HG03139 (cell line): Measurements from ENCODE around the gene KLF7.

ENCODE experiments used
- ATAC-seq: cut with Tn5 transposase; IDR thresholded peaks from one replicate; pipeline ENCODE4 v1.9.1; 2021; ENCODE audit not compliant: unreplicated experiment

Gene KLF7

DNA sequence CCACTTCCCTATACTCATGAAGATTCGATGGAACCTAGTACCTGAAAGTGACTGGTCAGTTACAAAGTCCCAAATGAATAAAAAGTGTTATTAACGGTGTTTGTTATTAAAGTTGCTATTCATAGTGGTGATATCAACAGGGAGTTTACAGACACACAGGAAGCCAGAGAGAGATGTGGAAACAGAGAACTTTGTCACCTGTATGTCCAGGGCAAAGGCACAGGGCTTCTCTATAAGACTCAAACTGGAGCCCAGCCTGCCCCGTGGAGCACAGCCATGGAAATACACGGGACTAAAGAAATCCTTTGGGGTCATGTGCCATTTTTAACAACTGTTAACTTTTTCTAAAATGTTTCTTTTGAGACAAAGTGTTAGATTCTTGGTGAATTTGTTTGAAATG, 68.5 kb downstream of the KLF7 start:
- ATAC-seq, result no peak

GRCh38 chr2:207095963-207096362, 69.8 kb downstream of the KLF7 start:
- ATAC-seq, result no peak

DNA sequence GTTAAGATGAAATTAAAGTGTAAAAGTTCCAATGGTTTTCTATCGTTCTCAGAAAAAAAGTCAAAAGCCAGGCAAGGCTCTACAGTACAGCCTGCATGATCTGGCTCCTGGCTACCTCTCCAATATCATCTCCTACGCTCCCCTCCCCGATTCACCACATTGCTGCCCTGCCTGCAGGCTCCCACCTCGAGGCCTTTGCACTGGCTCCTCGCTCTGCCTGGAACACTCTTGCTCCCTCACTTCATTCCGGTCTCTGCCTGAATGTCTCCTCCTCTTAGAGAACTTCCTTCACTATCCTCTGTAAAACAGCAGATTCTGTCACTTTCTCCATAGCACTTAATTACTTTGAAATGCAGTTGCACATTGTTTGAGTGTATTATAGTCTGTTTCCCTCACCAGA, 72.5 kb downstream of the KLF7 start:
- no peak for ATAC-seq

DNA sequence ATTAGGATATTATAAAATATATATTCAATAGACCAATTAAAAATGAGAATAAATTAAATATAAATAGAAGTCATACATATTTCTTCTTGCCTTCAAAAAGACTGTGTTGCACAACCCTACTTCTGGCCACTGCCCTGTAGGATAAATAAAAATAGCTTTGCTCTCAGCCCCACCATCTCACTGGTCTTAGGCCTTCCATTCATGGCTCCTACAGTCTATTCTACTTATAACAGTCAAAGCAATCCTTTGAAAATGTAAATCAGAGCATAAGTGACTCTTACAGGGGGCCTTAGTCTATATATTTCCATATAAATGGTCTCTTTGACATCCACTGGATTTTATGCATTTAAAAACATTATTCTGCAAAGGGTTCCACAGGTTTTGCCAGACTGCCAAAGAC, 72.9 kb downstream of the KLF7 start:
- ATAC-seq, result no peak

DNA sequence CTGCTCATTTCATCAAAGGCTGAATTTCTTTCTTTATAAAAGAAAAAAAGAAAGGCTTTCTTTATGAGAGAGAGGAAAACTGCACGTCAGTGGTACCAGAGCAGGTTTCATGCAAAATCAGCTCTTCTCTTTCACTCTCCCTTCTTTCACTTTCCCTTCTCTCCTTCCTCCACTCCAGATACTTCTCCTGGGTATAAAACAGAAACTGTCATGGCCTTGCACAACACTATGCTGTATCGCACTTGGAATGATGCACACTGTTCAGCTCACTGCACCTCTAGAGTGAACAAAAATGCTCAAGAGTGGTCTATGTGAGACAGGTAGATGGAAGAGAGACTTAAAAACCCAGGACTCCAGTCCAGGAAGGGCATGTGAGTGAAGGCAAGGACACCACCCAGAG, 73.8 kb downstream of the KLF7 start:
- ATAC-seq, result no peak

- no peak for ATAC-seq
These were observed 74.6 kb downstream of the KLF7 start for GRCh38 chr2:207091176-207091575.

DNA sequence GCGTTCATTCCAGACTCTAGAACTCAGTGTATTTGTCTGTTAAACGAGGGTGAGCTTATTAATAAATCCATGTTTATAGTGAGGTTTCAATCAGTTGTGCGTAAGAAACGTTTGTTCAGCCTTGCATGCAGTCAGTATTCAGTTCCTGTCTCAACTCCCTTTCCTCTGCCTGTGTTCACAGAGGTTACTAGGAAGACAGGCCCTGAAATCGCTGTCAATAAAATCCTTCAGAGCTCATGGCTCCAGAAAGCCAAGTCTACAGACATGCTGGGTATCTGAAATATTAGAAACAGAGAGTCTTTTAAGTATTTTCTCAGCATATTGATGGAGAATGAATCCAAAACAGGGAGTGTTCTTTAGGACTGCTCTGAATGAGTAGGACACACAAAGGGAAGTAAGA, 75.4 kb downstream of the KLF7 start:
- no peak for ATAC-seq

DNA sequence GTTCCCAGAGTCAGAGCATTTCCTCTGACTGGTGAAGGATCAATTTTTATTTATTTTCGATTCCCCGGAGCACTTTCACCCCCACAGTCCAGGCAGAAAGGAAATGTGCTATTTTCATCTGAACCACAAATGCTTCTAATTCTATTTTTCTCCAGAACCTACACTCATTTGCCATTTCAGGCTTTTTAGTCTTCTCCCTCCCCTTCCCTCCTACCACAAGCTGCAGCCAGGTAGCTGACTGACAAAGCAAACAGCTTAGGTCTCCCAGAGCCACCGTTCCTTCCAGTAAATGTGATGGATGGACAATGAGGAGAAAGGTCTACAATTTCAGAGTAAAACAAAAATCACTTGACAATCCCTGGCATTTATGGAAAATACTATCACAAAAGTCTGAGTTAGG, 76.9 kb downstream of the KLF7 start:
- no peak for ATAC-seq

- no peak for ATAC-seq
These were observed 77.5 kb downstream of the KLF7 start for GRCh38 chr2:207088276-207088675.

DNA sequence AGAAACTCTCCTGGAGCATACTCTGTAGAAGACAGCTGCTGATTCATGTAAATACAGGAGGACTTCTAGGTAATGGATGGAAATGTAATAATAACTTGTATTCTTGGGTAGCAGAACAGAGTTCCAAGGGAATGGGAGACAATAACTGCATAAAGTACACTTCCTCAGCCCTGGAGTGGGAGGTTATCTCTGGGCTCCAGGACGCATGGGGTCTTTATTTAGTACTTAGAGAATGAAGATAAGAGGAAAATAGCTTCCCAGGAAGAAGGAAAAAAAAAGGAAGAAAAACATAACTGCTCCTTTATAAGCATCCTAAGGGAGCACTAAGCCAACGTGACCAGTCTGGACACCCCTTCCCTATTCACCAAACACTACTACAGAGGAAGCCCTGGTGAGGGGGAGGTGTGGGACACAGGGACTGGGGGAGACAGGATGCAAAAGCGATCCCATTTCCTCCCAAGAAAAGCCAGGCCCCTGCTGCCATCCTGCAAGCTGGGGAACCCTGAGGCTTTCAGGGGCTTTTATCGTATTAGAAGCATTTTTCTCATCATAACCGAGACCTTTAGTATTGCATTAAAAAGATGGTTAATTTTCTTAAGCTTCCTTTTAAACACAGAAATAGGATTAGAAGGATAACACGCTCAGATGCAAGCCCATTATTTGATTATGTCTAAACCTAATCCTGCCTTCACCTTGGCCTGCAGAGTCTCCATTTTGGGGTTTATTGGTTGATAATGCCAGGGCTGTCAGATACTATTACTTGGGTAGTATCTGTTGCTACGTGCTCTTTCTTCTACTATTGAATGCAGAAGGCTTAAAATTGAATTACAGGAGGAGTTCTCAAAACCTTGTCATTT, 78.5 kb downstream of the KLF7 start:
- no peak for ATAC-seq

DNA sequence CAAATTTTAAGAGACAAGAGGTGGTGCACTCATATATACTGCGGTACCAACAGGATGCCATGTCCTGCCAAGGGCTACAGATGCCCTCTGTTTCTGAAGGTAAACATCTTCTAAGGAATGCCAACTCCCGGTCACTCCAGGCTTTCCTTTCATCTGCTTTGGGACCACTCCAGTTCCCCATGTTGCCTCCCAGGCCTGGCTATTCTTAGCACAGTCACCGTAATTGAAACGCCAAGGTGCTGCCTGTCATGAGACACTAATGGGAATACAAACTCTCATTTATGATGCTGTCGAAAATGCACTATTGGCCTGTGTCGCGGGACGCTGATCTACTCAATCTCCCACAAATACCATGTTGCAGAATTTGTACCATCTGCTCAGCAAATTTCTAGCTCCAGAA, 79.6 kb downstream of the KLF7 start:
- no peak for ATAC-seq

DNA sequence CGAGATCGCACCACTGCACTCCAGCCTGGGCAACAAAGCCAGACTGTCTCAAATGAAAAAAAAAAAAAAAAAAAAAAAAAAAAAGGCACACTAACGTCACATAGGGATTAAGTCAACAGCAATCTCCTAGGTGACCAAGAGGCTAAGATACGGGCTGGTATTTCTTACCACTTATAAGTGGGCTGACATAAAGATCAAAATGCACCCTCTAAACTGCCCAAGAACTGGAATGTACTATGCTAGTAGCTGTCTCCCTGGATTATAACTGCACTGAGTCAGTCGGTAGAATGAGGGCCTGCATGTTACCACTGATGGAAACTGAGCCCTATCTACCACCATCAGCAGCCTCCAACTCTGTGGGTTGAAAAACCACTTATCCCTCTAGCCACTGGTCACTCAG, 80.6 kb downstream of the KLF7 start:
- no peak for ATAC-seq

DNA sequence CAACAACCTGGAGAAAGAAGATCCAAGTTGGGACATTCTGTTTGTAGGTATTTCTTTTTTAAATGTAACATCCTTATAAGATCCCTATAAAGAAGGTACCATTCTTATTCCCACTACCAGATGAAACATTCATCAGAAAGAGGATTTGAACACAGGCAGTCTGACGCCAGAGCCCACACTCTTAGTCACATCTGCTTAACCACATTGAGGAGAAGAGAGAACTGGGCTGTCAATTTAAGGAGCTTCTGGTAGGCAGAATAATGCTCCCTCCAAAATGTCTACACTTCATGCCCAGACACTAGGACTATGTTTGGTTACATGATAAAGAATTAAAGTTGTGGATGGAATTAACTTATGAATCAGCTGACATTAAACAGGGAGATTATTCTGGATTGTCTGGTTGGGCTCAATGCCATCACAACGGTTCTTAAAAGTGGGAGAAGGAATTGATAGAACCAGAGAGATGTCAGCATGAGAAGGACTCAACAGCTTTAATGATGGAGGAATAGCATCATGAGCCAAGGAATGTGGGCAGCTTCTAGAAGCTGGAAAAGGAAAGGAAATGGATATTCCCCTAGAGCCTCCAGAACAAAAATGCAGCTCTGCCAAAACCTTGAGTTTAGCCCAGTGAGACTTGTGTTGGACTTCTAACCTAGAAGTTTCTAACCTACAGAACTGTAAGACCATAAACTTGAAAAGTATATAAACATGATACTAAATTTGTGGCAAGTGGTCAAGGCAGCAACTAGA, 82.2 kb downstream of the KLF7 start:
- ATAC-seq, result no peak

DNA sequence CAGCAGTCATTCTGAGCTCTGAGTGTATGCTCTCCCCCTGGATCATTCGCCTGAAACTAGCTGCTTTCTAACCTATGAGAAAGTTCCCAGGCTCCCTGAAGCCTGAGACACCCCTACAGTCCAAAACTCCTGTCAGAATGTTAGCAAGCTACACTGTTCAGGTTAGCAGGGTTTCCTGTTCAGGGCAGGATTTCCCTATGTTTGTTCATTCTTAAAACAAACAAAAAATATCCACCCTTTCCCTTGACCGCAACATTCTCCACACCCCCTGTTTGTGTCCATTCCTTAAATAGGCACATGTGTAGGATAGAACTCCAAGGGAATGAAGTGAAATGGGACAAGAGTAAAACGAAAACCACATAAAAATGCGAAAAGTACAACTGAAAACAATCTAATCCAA, 83.1 kb downstream of the KLF7 start:
- ATAC-seq, result no peak

DNA sequence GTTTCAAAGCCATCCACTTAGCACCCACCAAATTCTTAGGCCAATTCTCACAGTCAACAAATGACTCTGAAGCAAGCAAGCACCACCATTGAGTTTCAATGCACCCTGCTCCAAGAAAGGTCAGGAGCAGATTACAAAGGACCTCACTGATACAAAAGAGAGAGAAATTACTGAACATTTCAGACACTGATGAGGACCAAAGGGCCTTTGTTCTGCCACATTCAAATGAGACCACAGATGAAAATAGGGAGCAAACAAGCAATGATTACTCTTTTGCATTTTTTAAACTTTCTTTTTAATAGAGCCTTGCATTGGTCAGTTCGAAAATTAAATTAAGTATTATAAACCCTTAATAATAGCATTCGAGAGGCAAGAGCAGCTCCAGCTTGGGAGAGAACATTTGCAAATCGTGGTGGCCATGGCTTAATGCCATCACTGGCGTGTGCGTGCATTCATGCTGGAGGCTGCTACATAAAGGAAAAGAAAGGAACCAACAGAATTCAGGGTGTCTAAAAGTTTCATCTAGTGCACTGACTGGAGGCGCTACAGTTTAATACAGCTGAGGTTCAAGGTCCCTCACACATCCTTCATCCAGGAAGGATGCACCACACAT, 87.5 kb downstream of the KLF7 start:
- no peak for ATAC-seq

DNA sequence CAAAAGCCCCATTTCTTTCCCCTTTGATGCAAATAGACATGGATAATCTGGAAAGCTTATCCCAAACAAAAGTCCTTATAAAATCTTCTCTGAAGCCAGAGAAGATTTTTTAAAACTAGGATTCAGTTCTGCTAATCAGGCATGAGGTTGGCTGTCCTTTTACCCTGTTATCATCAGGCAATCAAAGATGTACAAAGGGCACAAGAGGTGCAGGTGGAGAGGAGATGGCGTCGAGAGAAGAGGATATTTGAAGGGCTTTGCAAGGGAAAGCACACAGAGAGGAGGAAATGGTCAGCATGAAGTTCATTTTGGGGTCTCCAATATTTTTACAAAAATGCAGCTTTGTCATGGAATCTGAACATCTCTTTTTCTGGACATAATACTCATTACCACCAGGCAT, 88.5 kb downstream of the KLF7 start:
- no peak for ATAC-seq

GRCh38 chr2:207075456-207075855, 90.3 kb downstream of the KLF7 start:
- no peak for ATAC-seq

- no peak for ATAC-seq
These were observed 91.7 kb downstream of the KLF7 start for GRCh38 chr2:207073801-207074678.

DNA sequence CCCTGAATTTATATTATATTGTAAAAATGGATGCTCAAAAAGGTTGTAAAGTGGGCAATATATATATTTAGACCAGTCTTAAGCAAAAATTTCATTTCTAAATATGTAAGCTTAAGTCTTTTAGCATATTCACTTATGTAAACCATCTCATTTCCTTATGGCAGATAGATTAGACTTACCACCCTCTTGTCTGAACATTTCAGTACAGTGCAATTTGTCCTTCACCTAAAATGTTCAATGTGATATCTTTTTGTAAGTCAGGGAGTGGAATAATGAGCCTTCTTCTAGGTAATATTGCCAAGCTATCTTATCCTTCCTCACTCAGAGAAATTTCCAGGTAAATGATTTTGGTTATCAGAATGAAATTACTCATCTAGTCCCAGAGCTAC, 92.3 kb downstream of the KLF7 start:
- no peak for ATAC-seq

GRCh38 chr2:207072571-207072970, 93.2 kb downstream of the KLF7 start:
- ATAC-seq, result no peak

DNA sequence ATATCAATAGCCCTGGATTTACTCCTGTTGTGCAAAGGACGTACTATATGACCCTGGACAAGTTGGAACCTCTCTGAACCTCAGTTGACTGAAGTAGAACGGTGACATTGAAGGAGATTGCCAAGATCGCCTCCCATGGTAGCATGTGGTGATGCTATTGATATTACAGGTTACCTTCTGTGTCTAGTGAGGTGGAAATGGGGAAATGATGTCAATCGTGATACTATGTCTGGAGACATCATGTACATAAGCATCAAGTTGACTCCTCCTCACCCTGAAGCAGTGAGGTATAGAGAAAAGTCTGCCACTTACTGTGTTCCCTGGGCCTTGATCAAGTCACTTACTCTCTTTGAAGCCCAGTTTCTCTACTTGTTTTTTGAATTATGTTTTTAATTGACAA, 93.9 kb downstream of the KLF7 start:
- no peak for ATAC-seq
